Erythroblast (primary cell): ENCODE data around the gene ADCY5.

Source experiments
- GATA1 ChIP-seq: IDR thresholded peaks from 2 replicates; pipeline ENCODE4 v1.6.1; 2011; ENCODE audit warnings: low read depth, mild to moderate bottlenecking, control low read depth, low read length, moderate library complexity
- POLR2A ChIP-seq: IDR thresholded peaks from 2 replicates; pipeline ENCODE4 v1.6.1; 2011; ENCODE audit warnings: mild to moderate bottlenecking, low read length

DNA sequence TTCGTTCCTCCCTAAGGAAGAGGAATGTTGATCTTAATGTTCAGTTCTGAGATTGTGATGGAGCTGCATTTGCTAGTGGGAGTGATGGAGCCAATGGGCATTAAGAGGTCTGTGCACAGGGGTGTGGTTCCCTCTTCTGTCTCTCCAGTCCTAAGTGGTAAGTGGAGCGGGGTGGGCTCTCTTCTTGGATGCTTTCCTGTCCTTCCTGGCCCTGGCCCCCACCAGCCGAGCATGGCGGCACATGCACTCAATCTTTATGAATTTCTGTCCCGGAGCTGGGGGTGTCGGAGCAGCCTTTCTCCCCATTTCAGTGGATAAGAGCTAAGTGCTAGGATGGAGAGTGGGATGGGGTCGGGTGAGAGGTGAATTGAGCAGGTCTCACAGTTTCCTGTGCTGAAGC lies 37.6 kb upstream of the ADCY5 start:
- TF ChIP-seq POLR2A: no peak
- no peak for TF ChIP-seq GATA1
